ENCODE measurements around the gene NFE2L2.
"Not testable (repeated sequence)": the region's sequence is repeated elsewhere in the genome, so short reads cannot be mapped to it uniquely, and the experiment has no call there.

- TF ChIP-seq, protein P1, sequence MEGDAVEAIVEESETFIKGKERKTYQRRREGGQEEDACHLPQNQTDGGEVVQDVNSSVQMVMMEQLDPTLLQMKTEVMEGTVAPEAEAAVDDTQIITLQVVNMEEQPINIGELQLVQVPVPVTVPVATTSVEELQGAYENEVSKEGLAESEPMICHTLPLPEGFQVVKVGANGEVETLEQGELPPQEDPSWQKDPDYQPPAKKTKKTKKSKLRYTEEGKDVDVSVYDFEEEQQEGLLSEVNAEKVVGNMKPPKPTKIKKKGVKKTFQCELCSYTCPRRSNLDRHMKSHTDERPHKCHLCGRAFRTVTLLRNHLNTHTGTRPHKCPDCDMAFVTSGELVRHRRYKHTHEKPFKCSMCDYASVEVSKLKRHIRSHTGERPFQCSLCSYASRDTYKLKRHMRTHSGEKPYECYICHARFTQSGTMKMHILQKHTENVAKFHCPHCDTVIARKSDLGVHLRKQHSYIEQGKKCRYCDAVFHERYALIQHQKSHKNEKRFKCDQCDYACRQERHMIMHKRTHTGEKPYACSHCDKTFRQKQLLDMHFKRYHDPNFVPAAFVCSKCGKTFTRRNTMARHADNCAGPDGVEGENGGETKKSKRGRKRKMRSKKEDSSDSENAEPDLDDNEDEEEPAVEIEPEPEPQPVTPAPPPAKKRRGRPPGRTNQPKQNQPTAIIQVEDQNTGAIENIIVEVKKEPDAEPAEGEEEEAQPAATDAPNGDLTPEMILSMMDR (conservative IDR thresholded peaks at IDR 0.05 in 1 of 2, IDR thresholded peaks at IDR 0.05 in 1 of 2; ENCODE audit: extremely low read depth in 1 of 2, insufficient read depth in 1 of 2, low read depth in 1 of 2, low read length in 2 of 2), result not testable (repeated sequence)
- TF ChIP-seq EZH2 (IDR thresholded peaks at IDR 0.05; ENCODE audit: borderline replicate concordance, low read length), result not testable (repeated sequence)
Measured at GRCh38 chr2:177246523-177247030, 17.9 kb downstream of the NFE2L2 start.

Data from mammary epithelial cell (primary cell).